Effector CD8-positive, alpha-beta T cell (primary cell): ENCODE results near the gene LNX1.

Experiments used
- DNase-seq: peaks from one replicate; lab custom pipeline; 2025; lab: John Stamatoyannopoulos, UW
- total RNA-seq, 4 experiments: gene quantifications; one replicate each; lab custom pipeline; 2026; lab: John Stamatoyannopoulos, UW

LNX1 gene
- 0 to 0.54 (median 0.24) reads per million in 4 experiments for total RNA-seq

- no peak for DNase-seq
Measured at GRCh38 chr4:53591372-53591892, at the start of gene LNX1. TSS of gene LNX1 (minus strand) at chr4:53591486. CDS start at chr4:53574002, 17,484 bp downstream.

- DNase-seq = no peak
Measured at GRCh38 chr4:53640576-53641453, 49.5 kb upstream of the LNX1 start.

DNA sequence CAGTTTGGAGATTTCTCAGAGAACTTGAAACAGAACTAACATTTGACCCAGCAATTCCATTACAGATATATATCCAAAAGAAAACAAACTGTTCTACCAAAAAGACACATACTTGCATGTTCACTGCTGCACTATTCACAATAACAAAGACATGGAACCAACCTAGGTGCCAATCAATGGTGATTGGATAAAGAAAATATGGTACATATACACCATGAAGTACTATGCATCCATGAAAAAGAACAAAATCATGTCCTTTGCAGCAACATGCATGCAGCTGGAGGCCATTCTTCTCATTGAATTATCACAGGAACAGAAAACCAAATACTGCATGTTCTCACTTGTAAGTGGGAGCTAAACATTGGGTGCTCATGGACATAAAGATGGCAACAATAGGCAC is 47.6 kb upstream of the LNX1 start:
- no peak for DNase-seq

DNA sequence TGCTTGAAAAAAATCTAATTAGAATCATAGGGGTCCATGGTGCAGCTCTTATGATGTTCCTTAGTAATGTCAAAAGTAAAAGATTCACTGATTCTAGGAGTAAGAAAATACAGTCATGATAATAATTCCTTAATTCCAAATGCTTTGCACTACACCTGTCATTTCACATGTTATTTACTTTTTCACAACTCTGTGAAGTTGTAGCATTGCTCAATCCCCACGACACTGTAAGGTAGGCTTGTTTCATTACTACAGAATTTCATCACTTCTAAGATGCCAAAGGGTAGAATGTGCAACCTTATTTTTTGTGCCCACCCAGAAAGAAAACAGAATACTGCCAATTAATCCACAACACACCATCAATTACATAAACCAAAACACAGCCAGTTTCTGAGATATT is 46.1 kb upstream of the LNX1 start:
- no peak for DNase-seq

DNA sequence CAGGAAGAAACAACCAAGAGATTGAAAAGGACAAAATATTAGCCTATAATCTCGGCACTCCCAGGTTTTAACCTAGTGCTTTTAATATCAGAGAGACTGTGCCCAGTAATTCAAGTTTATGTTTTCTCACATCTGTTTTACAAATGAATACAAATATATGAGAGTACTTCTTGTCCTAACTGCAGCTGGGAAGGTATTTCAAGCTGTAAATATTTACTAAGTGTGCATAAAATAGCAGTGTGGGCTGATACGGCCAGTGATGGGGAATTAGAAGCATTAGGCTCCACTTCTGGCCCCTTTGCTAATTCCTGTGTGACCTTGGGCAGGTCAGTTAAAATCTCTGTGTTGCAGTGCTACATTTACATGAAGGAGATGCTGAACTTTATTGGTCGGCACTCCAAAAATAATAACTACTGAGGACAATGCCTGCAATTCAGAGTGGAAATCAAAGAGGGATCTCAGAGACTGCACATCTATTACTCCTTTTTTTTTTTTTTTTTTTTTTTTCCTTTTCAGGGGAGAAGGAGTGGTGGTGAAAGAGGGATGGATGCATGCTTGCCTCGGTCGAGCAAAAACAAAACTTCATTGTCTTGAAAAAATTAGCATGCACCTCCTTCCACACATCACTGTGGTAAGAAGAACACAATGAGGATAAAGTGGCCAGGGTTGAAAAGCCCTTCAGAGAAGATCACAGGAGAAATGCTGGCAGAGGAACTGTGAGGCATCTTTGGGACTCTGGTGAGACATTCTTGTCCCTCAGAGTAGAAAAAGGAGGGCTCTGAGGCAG is 44.6 kb upstream of the LNX1 start:
- no peak for DNase-seq

GRCh38 chr4:53633608-53634007 is 42.3 kb upstream of the LNX1 start:
- DNase-seq = no peak

DNA sequence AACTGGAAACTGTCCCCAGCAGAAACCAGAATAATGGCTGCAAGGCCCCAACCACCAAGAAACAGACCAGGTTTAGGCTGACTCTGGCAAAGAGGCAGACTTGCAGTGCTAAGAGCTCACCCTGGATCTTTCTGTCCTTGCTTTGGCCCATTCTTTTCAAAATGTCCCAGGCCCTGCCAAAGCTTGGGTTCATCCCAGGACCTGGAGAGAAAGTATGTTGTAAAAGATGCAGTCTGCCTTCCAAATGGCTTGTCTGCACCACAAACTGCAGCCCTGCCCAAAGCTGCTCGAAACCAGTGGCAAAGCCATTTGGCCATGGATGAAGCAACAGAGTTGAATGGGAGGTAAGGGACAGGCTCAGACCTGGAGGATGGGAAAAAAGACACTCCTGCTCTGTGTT is 38.0 kb upstream of the LNX1 start:
- no peak for DNase-seq

- no peak for DNase-seq
Measured at GRCh38 chr4:53626491-53626890, 35.2 kb upstream of the LNX1 start.

DNA sequence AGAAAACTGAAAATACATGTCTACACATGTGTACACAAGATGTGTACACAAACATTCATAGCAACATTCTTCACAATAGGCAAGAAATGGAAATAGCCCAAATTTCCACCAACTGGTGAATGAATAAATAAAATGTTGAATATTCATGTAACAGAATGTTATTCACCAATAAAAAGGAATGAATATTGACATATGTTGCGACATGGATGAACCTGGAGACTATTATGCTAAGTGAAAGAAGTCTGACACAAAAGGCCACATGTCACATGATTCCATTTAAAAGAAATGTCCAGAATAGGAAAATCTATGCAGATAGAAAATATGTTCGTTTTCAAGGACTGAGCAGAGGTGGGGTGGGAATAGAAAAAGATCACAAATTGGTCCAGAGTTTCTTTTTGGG is 34.6 kb upstream of the LNX1 start:
- no peak for DNase-seq

DNA sequence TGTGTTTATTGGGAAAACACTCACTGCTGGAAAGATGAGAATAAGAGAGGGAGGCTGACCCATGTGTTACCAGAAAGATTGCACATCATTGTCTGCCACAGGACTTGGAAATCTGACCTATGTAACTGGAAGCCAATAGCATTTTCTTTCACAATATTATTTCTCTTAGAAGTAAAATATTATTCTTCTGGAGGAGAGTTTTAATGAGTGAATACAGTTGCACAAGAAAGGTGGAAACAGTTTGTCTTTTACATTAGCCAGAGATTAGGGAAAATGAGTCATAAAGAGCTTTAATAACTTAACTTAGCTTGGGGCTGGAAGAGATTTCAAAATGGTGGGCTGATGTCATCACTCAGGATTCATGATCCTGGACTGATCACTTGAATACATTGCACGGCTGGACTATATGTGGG is 31.5 kb upstream of the LNX1 start:
- no peak for DNase-seq

DNA sequence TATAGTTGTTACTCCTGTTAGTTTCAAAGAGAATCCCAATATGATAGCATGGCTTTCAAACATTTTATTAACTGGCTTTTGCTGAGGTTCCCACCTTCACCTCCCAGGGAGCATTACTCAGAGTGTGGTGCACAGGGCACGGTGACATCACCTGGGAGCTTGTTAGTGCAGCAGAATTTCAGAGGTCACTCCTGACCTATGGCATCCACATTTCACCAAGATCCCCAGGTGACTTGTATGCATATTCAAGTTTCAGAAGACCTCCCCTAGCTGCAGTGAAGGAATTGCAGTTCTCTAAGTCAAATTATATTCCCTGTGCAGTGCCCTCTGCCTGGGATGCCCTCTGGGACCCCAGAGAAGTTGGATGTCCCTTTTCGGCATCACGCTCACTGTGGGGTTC is 29.7 kb upstream of the LNX1 start:
- no peak for DNase-seq

DNA sequence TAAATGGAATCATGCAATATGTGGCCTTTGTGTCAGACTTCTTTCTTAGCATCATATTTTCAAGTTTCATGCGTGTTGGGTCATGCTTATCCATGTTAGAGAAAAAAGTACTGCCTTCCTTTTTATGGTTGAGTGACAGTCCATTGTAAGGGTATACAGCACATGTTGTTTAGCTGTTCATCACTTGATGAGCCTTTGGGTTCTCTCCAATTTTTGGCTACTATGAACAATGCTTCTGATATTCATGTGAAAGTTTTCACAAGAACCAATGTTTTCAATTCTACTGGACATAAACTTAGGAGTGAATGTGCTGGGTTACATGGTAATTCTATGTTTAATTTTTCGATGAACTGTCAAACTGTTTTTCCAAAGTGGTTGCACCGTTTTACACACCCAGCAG is 28.1 kb upstream of the LNX1 start:
- DNase-seq = no peak

GRCh38 chr4:53618321-53618720 is 27.0 kb upstream of the LNX1 start:
- DNase-seq = no peak

GRCh38 chr4:53617101-53617680 is 25.9 kb upstream of the LNX1 start:
- no peak for DNase-seq

DNA sequence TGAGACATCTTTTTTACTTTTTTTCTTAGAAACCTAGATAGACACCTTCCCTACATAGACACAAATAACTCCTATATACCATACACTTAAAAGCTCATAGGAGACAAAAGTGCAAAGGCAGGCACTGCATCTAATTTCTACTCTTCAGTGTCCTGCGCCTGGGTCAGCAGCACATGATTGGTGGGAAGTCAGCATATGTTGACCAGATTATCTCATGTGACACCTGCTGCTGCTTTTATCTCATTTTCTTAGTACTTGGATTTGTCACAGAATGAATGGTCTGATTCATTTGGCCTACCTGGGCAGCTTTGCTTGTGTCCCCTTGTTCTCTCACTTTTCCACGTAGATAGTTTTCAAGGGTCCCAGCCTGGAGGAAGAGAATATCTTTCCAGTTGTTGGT is 24.9 kb upstream of the LNX1 start:
- no peak for DNase-seq

DNA sequence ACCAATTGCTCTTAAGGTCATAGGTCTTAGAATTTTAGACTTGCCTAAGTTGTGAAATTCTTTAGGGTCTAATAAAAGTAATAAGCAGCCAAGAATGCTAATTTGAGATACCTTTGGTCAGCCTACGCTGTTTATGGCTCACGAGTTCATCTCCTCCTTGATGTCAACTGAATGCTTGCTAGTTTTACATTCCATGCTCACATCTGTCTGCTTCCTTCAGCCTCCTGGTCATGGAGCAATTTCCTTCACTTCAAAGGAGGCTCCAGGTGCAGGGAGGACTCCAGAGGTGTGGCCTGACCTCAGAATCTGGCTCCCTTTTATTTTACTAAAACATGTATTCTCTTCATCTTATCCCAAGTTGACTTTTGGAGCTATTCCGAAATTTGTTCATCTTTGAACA is 23.3 kb upstream of the LNX1 start:
- no peak for DNase-seq

DNA sequence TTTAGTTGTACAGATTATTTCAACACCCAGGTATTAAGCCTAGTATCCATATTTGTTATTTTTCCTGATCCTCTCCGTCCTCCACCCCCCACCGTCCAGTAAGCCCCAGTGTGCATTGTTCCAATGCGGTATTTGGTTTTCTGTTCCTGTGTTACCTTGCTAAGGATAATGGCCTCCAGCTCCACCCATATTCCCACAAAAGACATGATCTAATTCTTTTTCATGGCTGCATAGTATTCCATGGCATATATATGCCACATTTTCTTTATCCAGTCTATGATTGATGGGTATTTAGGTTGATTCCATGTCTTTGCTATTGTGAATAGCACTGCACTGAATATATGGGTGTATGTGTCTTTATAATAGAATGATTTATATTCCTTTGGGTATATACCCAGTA is 22.1 kb upstream of the LNX1 start:
- no peak for DNase-seq

- no peak for DNase-seq
Measured at GRCh38 chr4:53608649-53609048, 17.4 kb upstream of the LNX1 start.

DNA sequence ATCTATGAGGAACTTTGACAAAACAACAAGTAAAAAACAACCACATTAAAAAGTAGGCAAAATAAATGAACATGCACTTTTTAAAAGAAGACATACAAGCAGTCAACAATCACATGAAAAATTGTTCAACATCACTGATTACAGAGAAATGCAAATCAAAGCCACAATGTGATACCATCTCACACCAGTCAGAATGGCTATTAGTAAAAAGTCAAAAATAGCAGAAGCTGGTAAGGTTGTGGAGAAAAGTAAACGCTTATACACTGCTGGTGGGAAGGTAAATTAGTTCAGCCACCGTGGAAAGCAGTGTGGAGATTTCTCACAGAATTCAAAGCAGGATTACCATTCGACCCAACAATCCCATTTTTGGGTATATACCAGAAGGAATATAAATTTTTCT is 17.0 kb upstream of the LNX1 start:
- no peak for DNase-seq

- DNase-seq = no peak
Measured at GRCh38 chr4:53605783-53606182, 14.5 kb upstream of the LNX1 start.

GRCh38 chr4:53602390-53602789 is 11.1 kb upstream of the LNX1 start:
- no peak for DNase-seq

GRCh38 chr4:53601251-53601764 is 10.0 kb upstream of the LNX1 start:
- DNase-seq = no peak
